Suprapubic skin (tissue), 4 donors: Measurements from ENCODE around the gene CYBC1.

Experiments
- EP300 ChIP-seq: sonication (generic); formaldehyde crosslinking; IDR thresholded peaks from one replicate; pipeline ENCODE4 v1.6.1; 2017; ENCODE audit warnings: antibody characterized with exemption
- POLR2A ChIP-seq, 2 donors: fragments of 450-650 bp; IDR thresholded peaks; one replicate each; pipeline ENCODE4 v1.6.1; 2017; ENCODE audit warnings: antibody characterized with exemption in 2 of 2, mild to moderate bottlenecking in 2 of 2, moderate library complexity in 2 of 2
- POLR2AphosphoS5 ChIP-seq, 3 donors: sonication (generic); formaldehyde crosslinking; IDR thresholded peaks; one replicate each; pipeline ENCODE4 v1.6.1; 2017; ENCODE audit warnings: antibody characterized with exemption in 3 of 3
- TF ChIP-seq, protein P1 (sequence below), 2 donors: fragments of 200-600 bp in 1 of 2; fragments of 450-650 bp in 1 of 2; sonication (generic) in 1 of 2; IDR thresholded peaks; one replicate each; pipeline ENCODE4 v1.5.1; 2016 to 2019; ENCODE audit warnings: antibody characterized with exemption in 2 of 2, mild to moderate bottlenecking in 1 of 2, moderate library complexity in 1 of 2

DNA sequence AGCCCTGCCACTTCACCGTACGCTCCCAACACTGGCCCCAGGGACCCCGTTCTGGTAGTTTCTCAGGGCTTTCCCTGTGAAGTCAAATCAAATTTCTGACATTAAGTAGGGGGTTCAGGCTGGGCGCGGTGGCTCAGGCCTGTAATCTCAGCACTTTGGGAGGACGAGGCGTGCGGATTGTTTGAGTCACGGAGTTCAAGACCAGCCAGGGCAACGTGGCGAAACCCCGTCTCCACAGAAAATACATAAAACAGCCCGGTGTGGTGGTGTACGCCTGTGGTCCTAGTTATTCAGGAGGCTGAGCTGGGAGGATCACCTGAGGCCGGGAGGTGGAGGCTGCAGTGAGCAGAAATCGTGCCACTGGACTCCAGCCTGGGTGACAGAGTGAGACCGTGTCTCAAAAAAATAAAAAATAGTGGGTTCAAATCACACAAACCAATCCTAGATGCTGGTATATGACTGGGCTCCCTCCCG lies 632 bp downstream of the CYBC1 start:
- no peak for TF ChIP-seq EP300
- TF ChIP-seq, protein P1, sequence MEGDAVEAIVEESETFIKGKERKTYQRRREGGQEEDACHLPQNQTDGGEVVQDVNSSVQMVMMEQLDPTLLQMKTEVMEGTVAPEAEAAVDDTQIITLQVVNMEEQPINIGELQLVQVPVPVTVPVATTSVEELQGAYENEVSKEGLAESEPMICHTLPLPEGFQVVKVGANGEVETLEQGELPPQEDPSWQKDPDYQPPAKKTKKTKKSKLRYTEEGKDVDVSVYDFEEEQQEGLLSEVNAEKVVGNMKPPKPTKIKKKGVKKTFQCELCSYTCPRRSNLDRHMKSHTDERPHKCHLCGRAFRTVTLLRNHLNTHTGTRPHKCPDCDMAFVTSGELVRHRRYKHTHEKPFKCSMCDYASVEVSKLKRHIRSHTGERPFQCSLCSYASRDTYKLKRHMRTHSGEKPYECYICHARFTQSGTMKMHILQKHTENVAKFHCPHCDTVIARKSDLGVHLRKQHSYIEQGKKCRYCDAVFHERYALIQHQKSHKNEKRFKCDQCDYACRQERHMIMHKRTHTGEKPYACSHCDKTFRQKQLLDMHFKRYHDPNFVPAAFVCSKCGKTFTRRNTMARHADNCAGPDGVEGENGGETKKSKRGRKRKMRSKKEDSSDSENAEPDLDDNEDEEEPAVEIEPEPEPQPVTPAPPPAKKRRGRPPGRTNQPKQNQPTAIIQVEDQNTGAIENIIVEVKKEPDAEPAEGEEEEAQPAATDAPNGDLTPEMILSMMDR (IDR thresholded peaks at IDR 0.05) = no peak
- no peak for TF ChIP-seq POLR2A (IDR thresholded peaks at IDR 0.05)
- TF ChIP-seq POLR2AphosphoS5 (IDR thresholded peaks at IDR 0.05) = no peak
